ENCODE measurements around the gene PGP. TPM values are rescaled to one million over a fixed set of nuclear protein-coding genes. Genes with fewer than 3 reads are reported as not detected.

The PGP gene
- total RNA-seq, 1 experiment from 2014 or later = 32.6 TPM

GRCh38 chr16:2170080-2170479, 44.6 kb downstream of the PGP start:
- H2AFZ ChIP-seq (ENCODE audit: low read depth, low read length, poor library complexity, severe bottlenecking) = no peak overlapping the region
- no peaks in the 10 kb centered on the region for H3K9me2 ChIP-seq (ENCODE audit: insufficient read depth)
- TF ChIP-seq SP1 (IDR thresholded peaks at IDR 0.05; ENCODE audit: low read depth) = no peak
- TF ChIP-seq ZBTB33 (IDR thresholded peaks at IDR 0.05; ENCODE audit: extremely low read depth, insufficient replicate concordance, low read length) = no peak
- TF ChIP-seq SIN3A (IDR thresholded peaks at IDR 0.05; ENCODE audit: low read depth) = no peak
- no peak for TF ChIP-seq ZFX (IDR thresholded peaks at IDR 0.05)
- TF ChIP-seq RAD21 (IDR thresholded peaks at IDR 0.05; ENCODE audit: low read depth) = no peak
- TF ChIP-seq EZH2 (IDR thresholded peaks at IDR 0.05) = no peak
- no peak for TF ChIP-seq CBX3 (IDR thresholded peaks at IDR 0.05; ENCODE audit: low read depth)
- TF ChIP-seq FOSL1 (IDR thresholded peaks at IDR 0.05; ENCODE audit: low read depth) = no peak
- TF ChIP-seq CEBPB (IDR thresholded peaks at IDR 0.05; ENCODE audit: low read depth) = no peak
- TF ChIP-seq EGR1 (IDR thresholded peaks at IDR 0.05; ENCODE audit: low read depth) = no peak
- no peak for TF ChIP-seq EZH2phosphoT487 (IDR thresholded peaks at IDR 0.05; ENCODE audit: borderline replicate concordance)
- TF ChIP-seq ZNF274 (IDR thresholded peaks at IDR 0.05; ENCODE audit: low read depth, low read length) = no peak
- no peak for TF ChIP-seq TCF7L2 (IDR thresholded peaks at IDR 0.05; ENCODE audit: borderline replicate concordance, extremely low read depth, insufficient read depth, insufficient read length)
- TF ChIP-seq, protein P1, sequence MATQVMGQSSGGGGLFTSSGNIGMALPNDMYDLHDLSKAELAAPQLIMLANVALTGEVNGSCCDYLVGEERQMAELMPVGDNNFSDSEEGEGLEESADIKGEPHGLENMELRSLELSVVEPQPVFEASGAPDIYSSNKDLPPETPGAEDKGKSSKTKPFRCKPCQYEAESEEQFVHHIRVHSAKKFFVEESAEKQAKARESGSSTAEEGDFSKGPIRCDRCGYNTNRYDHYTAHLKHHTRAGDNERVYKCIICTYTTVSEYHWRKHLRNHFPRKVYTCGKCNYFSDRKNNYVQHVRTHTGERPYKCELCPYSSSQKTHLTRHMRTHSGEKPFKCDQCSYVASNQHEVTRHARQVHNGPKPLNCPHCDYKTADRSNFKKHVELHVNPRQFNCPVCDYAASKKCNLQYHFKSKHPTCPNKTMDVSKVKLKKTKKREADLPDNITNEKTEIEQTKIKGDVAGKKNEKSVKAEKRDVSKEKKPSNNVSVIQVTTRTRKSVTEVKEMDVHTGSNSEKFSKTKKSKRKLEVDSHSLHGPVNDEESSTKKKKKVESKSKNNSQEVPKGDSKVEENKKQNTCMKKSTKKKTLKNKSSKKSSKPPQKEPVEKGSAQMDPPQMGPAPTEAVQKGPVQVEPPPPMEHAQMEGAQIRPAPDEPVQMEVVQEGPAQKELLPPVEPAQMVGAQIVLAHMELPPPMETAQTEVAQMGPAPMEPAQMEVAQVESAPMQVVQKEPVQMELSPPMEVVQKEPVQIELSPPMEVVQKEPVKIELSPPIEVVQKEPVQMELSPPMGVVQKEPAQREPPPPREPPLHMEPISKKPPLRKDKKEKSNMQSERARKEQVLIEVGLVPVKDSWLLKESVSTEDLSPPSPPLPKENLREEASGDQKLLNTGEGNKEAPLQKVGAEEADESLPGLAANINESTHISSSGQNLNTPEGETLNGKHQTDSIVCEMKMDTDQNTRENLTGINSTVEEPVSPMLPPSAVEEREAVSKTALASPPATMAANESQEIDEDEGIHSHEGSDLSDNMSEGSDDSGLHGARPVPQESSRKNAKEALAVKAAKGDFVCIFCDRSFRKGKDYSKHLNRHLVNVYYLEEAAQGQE (IDR thresholded peaks at IDR 0.05; ENCODE audit: low read depth) = no peak
- no peak for TF ChIP-seq ELF1 (IDR thresholded peaks at IDR 0.05; ENCODE audit: borderline replicate concordance, low read depth)
- H3K9ac ChIP-seq (ENCODE audit: low read length) = no peak overlapping the region
- H3K4me3 ChIP-seq (replicated peaks in 1 of 2; ENCODE audit: low read depth in 1 of 2, low read length in 2 of 2) = no peak overlapping the region
- ATAC-seq (no peak), DNase-seq (ENCODE audit: low read depth, low spot score) (no peak)
- no peaks in the 10 kb centered on the region for H3K9me3 ChIP-seq (ENCODE audit: control insufficient read depth in 1 of 2, insufficient read depth in 1 of 2, low read depth in 1 of 2, low read length in 2 of 2)
- no peak overlapping the region for H3K27ac ChIP-seq (ENCODE audit: low read depth, low read length)
- ChIA-PET POLR2A (interaction anchor here (1.7 kb wide), 1 partner anchor 15 kb away, joined by 5 read pairs; the partner anchor contains the start of gene TRAF7), CTCF (no interaction called here), RAD21 (ENCODE audit: low non-redundant PET in 1 of 2, low total read pairs in 2 of 2, uncharacterized antibody in 2 of 2, unreplicated experiment in 2 of 2) (no interaction called here)
- BruUV-seq (replicated peaks) = no TSS peak
- peaks cover 31% of the 10 kb centered on the region for H3K79me2 ChIP-seq (ENCODE audit: insufficient read depth, low read length)
- H3K4me1 ChIP-seq (ENCODE audit: control insufficient read depth in 1 of 2, insufficient read depth in 2 of 2, low read length in 2 of 2) = no peaks in the 10 kb centered on the region
- no peak overlapping the region for H3K4me2 ChIP-seq (ENCODE audit: low read length)
- peaks cover 16 to 55% of the 10 kb centered on the region in 2 experiments; a peak in 3 of 4 replicates for H3K36me3 ChIP-seq (ENCODE audit: control insufficient read depth in 1 of 2, insufficient read depth in 2 of 2, low read length in 2 of 2)
- intact Hi-C loops (cut with micrococcal nuclease) = no loop called here
- H3K27me3 ChIP-seq (ENCODE audit: insufficient read depth, low read length) = no peaks in the 10 kb centered on the region
- no peaks in the 10 kb centered on the region for H4K20me1 ChIP-seq (ENCODE audit: insufficient read depth)
